HepG2 (cell line): Measurements from ENCODE around the gene PDPR. TPM values are rescaled to one million over a fixed set of nuclear protein-coding genes. Genes with fewer than 3 reads are reported as not detected.

Source experiments
- ATF1 ChIP-seq: IDR thresholded peaks from 2 replicates; pipeline ENCODE4 v1.6.1; 2016; ENCODE audit warnings: mild to moderate bottlenecking, control low read depth
- HIVEP1 ChIP-seq: sonication (generic); formaldehyde crosslinking; IDR thresholded peaks from 2 replicates; pipeline ENCODE4 v1.4.0; 2020; ENCODE audit warnings: mild to moderate bottlenecking, missing genetic modification reagents
- PHF20 ChIP-seq: sonication (generic); formaldehyde crosslinking; IDR thresholded peaks from 2 replicates; pipeline ENCODE4 v1.5.0; 2020; ENCODE audit warnings: mild to moderate bottlenecking, missing genetic modification reagents
- TBL1XR1 ChIP-seq: fragments of 150-350 bp; IDR thresholded peaks from 2 replicates; pipeline ENCODE4 v1.6.1; 2014; ENCODE audit warnings: borderline replicate concordance, low read length; ENCODE audit not compliant: partially characterized antibody
- ZFP82 ChIP-seq: sonication (generic); formaldehyde crosslinking; IDR thresholded peaks from 2 replicates; pipeline ENCODE4 v1.5.1; 2020; ENCODE audit warnings: mild to moderate bottlenecking, missing genetic modification reagents, borderline replicate concordance
- ZNF234 ChIP-seq: sonication (generic); formaldehyde crosslinking; conservative IDR thresholded peaks from 2 replicates; pipeline ENCODE4 v1.5.1; 2020; ENCODE audit warnings: mild to moderate bottlenecking, missing genetic modification reagents
- ZNF446 ChIP-seq: sonication (generic); formaldehyde crosslinking; IDR thresholded peaks from 2 replicates; pipeline ENCODE4 v1.5.0; 2020; ENCODE audit warnings: mild to moderate bottlenecking, missing genetic modification reagents
- ZNF644 ChIP-seq: IDR thresholded peaks from 2 replicates; pipeline ENCODE4 v1.6.1; 2016; ENCODE audit warnings: low read depth
- ZSCAN20 ChIP-seq: sonication (generic); formaldehyde crosslinking; IDR thresholded peaks from 2 replicates; pipeline ENCODE4 v1.4.0; 2020; ENCODE audit warnings: missing genetic modification reagents, mild to moderate bottlenecking, borderline replicate concordance
- polyA plus RNA-seq, 8 experiments: library from polyadenylated mRNA; depleted of rRNA in 3 of 8; stranded (reverse) in 7 of 8; unstranded in 1 of 8; fragments of >200 nt; fragmentation: Illumina TruSeq in 4 of 8; extraction: Trizol in 4 of 8; gene quantifications; 2 replicates each; pipeline versions ENCODE4 v1.2.1 to v1.2.3, GENCODE V29; 2011 to 2016; ENCODE audit warnings: low read depth in 4 of 8, missing spikeins in 1 of 8, mixed read lengths in 1 of 8; ENCODE audit not compliant: insufficient read depth in 1 of 8
- total RNA-seq, 5 experiments: library from RNA; depleted of rRNA; stranded (reverse); fragments of >200 nt; fragmentation: Illumina TruSeq; extraction: Trizol; gene quantifications; 2 replicates each; pipeline ENCODE4 v1.2.3, GENCODE V29; 2016; ENCODE audit warnings: low read depth in 1 of 5
- TF ChIP-seq, protein P1 (sequence below): sonication (generic); formaldehyde crosslinking; IDR thresholded peaks from 2 replicates; pipeline ENCODE4 v1.8.0; 2022; ENCODE audit warnings: mild to moderate bottlenecking, missing genetic modification reagents, moderate library complexity
- TF ChIP-seq, protein P2 (sequence below): sonication (generic); formaldehyde crosslinking; IDR thresholded peaks from 2 replicates; pipeline ENCODE4 v1.8.1; 2023; ENCODE audit warnings: missing genetic modification reagents, mild to moderate bottlenecking, borderline replicate concordance
- TF ChIP-seq, protein P3 (sequence below): sonication (generic); formaldehyde crosslinking; IDR thresholded peaks from 2 replicates; pipeline ENCODE4 v1.4.0; 2020; ENCODE audit warnings: missing genetic modification reagents
- TF ChIP-seq, protein P4 (sequence below): sonication (generic); formaldehyde crosslinking; IDR thresholded peaks from 2 replicates; pipeline ENCODE4 v1.4.0; 2020; ENCODE audit warnings: missing genetic modification reagents
- TF ChIP-seq, protein P5 (sequence below): fragments of 450-650 bp; IDR thresholded peaks from 2 replicates; pipeline ENCODE4 v1.6.1; 2017; ENCODE audit warnings: mild to moderate bottlenecking
- TF ChIP-seq, protein P6 (sequence below): sonication (generic); formaldehyde crosslinking; IDR thresholded peaks from 2 replicates; pipeline ENCODE4 v1.4.0; 2020; ENCODE audit warnings: missing genetic modification reagents, borderline replicate concordance
- TF ChIP-seq, protein P7 (sequence below): sonication (generic); formaldehyde crosslinking; IDR thresholded peaks from 2 replicates; pipeline ENCODE4 v1.4.0; 2020; ENCODE audit warnings: mild to moderate bottlenecking, missing genetic modification reagents, borderline replicate concordance

The PDPR gene
- total and polyA plus RNA-seq, 2 of the 13 experiments (the other 11 are each of a cell fraction or from before 2014, with no cell fraction given) = 19.5 to 29.9 TPM

DNA sequence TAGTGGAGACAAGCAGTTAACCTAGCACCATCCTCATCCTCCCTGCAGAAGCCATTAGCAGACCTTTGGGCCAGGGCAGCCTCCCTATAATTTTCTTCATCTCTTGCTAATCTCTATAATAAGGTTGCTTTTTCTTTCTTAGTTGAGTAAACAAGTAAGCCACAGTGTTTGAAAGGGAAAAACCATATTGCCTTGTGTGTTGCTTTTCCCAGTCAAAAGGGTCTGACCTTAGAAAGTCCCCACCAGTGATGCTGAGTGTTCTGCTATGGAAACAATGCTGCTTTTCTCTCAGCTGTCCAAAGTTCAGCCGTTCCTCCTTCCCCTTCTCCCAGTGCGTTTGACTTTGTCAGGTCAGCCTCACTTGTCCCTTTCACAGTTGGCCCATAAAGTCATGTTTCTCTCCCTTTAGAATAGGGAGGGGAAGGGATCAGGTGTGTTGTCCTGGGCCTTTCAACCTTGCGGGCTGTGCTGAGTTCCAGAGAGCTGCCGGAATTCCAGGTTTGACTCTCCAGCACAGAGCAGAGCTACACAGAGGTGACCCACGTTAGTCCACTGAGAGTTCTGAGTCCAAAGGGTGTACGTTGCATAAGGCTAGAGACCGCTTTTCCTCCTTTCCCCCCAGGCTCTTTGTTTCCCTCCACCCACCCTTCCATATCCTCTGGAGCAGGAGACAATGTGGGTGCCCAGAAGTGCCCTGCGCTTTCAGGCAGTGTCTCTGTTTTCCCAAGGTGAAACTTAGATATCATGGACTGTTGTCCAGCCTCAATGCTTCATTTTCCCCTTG is 43.5 kb downstream of the PDPR start (continued):
- TF ChIP-seq, protein P1, sequence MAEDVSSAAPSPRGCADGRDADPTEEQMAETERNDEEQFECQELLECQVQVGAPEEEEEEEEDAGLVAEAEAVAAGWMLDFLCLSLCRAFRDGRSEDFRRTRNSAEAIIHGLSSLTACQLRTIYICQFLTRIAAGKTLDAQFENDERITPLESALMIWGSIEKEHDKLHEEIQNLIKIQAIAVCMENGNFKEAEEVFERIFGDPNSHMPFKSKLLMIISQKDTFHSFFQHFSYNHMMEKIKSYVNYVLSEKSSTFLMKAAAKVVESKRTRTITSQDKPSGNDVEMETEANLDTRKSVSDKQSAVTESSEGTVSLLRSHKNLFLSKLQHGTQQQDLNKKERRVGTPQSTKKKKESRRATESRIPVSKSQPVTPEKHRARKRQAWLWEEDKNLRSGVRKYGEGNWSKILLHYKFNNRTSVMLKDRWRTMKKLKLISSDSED (CRISPR knock-in tag) = no peak
- TF ChIP-seq, protein P2, sequence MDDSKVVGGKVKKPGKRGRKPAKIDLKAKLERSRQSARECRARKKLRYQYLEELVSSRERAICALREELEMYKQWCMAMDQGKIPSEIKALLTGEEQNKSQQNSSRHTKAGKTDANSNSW = no peak
- TF ChIP-seq, protein P3, sequence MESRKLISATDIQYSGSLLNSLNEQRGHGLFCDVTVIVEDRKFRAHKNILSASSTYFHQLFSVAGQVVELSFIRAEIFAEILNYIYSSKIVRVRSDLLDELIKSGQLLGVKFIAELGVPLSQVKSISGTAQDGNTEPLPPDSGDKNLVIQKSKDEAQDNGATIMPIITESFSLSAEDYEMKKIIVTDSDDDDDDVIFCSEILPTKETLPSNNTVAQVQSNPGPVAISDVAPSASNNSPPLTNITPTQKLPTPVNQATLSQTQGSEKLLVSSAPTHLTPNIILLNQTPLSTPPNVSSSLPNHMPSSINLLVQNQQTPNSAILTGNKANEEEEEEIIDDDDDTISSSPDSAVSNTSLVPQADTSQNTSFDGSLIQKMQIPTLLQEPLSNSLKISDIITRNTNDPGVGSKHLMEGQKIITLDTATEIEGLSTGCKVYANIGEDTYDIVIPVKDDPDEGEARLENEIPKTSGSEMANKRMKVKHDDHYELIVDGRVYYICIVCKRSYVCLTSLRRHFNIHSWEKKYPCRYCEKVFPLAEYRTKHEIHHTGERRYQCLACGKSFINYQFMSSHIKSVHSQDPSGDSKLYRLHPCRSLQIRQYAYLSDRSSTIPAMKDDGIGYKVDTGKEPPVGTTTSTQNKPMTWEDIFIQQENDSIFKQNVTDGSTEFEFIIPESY = peak; percentile 53; the same call in 1 of the 2 replicates
- TF ChIP-seq PHF20 (no peak), TBL1XR1 (no peak), ZSCAN20 (no peak), ZNF446 (CRISPR knock-in tag) (peak; percentile 22; the same call in 1 of the 2 replicates), ATF1 (CRISPR knock-in tag) (no peak; the same call in 1 of the 2 replicates), ZNF234 (CRISPR knock-in tag) (no peak; the same call in 1 of the 2 replicates), ZNF644 (peak; percentile 74), ZFP82 (CRISPR knock-in tag) (no peak), HIVEP1 (no peak)
- TF ChIP-seq, protein P4, sequence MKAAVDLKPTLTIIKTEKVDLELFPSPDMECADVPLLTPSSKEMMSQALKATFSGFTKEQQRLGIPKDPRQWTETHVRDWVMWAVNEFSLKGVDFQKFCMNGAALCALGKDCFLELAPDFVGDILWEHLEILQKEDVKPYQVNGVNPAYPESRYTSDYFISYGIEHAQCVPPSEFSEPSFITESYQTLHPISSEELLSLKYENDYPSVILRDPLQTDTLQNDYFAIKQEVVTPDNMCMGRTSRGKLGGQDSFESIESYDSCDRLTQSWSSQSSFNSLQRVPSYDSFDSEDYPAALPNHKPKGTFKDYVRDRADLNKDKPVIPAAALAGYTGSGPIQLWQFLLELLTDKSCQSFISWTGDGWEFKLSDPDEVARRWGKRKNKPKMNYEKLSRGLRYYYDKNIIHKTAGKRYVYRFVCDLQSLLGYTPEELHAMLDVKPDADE (CRISPR knock-in tag) = no peak
- TF ChIP-seq, protein P5, sequence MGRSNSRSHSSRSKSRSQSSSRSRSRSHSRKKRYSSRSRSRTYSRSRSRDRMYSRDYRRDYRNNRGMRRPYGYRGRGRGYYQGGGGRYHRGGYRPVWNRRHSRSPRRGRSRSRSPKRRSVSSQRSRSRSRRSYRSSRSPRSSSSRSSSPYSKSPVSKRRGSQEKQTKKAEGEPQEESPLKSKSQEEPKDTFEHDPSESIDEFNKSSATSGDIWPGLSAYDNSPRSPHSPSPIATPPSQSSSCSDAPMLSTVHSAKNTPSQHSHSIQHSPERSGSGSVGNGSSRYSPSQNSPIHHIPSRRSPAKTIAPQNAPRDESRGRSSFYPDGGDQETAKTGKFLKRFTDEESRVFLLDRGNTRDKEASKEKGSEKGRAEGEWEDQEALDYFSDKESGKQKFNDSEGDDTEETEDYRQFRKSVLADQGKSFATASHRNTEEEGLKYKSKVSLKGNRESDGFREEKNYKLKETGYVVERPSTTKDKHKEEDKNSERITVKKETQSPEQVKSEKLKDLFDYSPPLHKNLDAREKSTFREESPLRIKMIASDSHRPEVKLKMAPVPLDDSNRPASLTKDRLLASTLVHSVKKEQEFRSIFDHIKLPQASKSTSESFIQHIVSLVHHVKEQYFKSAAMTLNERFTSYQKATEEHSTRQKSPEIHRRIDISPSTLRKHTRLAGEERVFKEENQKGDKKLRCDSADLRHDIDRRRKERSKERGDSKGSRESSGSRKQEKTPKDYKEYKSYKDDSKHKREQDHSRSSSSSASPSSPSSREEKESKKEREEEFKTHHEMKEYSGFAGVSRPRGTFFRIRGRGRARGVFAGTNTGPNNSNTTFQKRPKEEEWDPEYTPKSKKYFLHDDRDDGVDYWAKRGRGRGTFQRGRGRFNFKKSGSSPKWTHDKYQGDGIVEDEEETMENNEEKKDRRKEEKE = no peak
- TF ChIP-seq, protein P6, sequence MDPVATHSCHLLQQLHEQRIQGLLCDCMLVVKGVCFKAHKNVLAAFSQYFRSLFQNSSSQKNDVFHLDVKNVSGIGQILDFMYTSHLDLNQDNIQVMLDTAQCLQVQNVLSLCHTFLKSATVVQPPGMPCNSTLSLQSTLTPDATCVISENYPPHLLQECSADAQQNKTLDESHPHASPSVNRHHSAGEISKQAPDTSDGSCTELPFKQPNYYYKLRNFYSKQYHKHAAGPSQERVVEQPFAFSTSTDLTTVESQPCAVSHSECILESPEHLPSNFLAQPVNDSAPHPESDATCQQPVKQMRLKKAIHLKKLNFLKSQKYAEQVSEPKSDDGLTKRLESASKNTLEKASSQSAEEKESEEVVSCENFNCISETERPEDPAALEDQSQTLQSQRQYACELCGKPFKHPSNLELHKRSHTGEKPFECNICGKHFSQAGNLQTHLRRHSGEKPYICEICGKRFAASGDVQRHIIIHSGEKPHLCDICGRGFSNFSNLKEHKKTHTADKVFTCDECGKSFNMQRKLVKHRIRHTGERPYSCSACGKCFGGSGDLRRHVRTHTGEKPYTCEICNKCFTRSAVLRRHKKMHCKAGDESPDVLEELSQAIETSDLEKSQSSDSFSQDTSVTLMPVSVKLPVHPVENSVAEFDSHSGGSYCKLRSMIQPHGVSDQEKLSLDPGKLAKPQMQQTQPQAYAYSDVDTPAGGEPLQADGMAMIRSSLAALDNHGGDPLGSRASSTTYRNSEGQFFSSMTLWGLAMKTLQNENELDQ = no peak
- TF ChIP-seq, protein P7, sequence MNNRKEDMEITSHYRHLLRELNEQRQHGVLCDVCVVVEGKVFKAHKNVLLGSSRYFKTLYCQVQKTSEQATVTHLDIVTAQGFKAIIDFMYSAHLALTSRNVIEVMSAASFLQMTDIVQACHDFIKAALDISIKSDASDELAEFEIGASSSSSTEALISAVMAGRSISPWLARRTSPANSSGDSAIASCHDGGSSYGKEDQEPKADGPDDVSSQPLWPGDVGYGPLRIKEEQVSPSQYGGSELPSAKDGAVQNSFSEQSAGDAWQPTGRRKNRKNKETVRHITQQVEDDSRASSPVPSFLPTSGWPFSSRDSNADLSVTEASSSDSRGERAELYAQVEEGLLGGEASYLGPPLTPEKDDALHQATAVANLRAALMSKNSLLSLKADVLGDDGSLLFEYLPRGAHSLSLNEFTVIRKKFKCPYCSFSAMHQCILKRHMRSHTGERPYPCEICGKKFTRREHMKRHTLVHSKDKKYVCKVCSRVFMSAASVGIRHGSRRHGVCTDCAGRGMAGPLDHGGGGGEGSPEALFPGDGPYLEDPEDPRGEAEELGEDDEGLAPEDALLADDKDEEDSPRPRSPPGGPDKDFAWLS (CRISPR knock-in tag) = peak; percentile 79; the same call in 1 of the 2 replicates
